ENCODE results near the gene KNCN. TPM values are rescaled to one million over a fixed set of nuclear protein-coding genes. Genes with fewer than 3 reads are reported as not detected.
A peak's percentile ranks its signal among the peaks of the same experiment; 100 is the strongest.

KNCN gene
- total RNA-seq, 1 donor from 2014 or later: not detected

DNA sequence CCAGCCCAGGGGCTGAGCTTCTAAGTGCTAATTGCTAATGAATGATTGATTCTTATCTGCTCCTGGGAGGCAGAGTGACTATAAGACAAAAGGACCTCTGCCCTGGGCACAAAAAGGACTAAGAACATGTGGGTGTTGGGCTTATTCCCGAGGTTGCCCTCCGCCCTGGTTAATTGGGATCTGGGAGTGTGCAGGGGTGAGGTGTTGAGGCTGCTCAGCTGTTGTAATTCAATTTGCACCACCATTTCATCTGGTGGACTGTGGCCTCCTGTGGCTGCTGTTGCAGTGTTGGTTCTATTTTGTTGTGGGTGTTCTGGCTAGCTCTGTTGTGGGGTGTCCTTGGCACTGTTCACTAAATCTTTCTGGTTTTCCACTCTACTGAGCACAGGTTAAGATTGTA, 13.3 kb downstream of the KNCN start:
- H3K27me3 ChIP-seq (ENCODE audit: control insufficient read depth, insufficient read depth, low read length): peaks cover 32% of the 10 kb centered on the region
- no peak overlapping the region for H3K4me3 ChIP-seq (ENCODE audit: low read depth, low read length)
- TF ChIP-seq, protein P1, sequence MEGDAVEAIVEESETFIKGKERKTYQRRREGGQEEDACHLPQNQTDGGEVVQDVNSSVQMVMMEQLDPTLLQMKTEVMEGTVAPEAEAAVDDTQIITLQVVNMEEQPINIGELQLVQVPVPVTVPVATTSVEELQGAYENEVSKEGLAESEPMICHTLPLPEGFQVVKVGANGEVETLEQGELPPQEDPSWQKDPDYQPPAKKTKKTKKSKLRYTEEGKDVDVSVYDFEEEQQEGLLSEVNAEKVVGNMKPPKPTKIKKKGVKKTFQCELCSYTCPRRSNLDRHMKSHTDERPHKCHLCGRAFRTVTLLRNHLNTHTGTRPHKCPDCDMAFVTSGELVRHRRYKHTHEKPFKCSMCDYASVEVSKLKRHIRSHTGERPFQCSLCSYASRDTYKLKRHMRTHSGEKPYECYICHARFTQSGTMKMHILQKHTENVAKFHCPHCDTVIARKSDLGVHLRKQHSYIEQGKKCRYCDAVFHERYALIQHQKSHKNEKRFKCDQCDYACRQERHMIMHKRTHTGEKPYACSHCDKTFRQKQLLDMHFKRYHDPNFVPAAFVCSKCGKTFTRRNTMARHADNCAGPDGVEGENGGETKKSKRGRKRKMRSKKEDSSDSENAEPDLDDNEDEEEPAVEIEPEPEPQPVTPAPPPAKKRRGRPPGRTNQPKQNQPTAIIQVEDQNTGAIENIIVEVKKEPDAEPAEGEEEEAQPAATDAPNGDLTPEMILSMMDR (IDR thresholded peaks at IDR 0.05; ENCODE audit: insufficient read depth, low read length, poor library complexity, severe bottlenecking): no peak
- no peaks in the 10 kb centered on the region for H3K36me3 ChIP-seq (ENCODE audit: control insufficient read depth, insufficient read depth, low read length)
- DNase-seq (ENCODE audit: low read depth): no peak

DNA sequence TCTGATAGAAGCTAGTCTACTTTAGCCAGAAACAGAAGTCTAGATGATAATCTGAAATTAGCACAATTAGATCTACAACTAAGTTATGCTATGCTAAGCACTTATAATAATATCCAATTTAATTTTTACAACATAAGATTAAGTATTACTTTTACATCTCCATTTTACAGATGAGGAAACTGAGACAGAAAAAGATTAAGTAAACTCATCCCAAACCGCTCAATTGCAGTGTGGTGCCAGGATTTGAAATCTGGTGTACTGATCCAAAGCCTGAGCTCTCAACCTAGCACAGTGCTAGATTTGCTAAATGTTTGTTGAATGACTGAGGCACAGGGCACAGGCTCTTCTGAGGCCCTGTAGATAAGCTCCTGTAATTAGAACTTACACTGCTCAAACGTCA, 13.8 kb downstream of the KNCN start:
- TF ChIP-seq, protein P1 (IDR thresholded peaks at IDR 0.05; ENCODE audit: insufficient read depth, low read length, poor library complexity, severe bottlenecking): no peak

DNA sequence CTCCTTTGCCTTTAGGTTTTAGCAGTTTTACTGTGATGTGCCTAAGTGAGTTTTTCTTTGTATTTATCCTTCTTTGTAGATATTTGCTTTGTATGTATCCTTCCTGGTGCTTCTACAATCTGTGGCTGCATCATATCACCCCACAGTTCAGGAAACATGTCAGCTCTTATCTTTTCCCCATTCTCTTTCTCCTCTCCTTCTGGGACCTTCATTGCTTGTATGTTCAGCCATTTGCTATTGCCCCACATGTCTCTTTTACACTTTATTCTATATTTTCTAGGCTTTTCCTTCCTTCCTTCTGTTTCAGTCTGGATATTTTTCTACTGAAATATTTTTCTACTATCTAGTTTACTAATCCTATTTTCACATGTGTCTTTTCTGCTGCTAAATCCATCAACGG, 14.9 kb downstream of the KNCN start:
- Histone ChIP-seq H3K27me3 (ENCODE audit: control insufficient read depth, insufficient read depth, low read length) (peaks cover 22% of the 10 kb centered on the region), H3K4me3 (ENCODE audit: low read depth, low read length) (no peak overlapping the region), H3K36me3 (ENCODE audit: control insufficient read depth, insufficient read depth, low read length) (no peaks in the 10 kb centered on the region)
- TF ChIP-seq, protein P1 (IDR thresholded peaks at IDR 0.05; ENCODE audit: insufficient read depth, low read length, poor library complexity, severe bottlenecking): no peak
- no peak for DNase-seq (ENCODE audit: low read depth)

More for the DNA sequence above, 13.8 kb downstream of the KNCN start:
- H3K27me3 ChIP-seq (ENCODE audit: control insufficient read depth, insufficient read depth, low read length): peaks cover 27% of the 10 kb centered on the region
- H3K4me3 ChIP-seq (ENCODE audit: low read depth, low read length): no peak overlapping the region
- H3K36me3 ChIP-seq (ENCODE audit: control insufficient read depth, insufficient read depth, low read length): no peaks in the 10 kb centered on the region
- no peak for DNase-seq (ENCODE audit: low read depth)

DNA sequence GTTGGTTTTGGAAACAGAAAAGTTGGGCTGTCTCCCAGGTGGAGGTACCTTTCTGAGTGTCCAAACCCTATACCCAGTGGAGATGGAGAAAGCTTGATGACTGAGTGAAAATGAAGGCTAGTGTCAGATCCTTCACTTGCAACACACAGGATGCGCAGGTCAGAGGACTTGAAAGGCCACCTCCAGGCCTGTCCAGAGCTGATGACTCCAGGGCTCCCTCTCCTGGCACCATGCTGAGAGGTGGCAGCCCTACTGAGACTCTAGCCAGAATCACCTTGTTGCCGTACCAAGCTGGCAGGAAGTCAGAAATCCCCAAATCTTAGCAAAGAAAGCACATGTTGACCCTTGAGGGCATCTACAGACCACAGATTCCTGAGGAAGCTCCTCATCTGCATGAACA, 16.4 kb downstream of the KNCN start:
- Histone ChIP-seq H3K4me3 (ENCODE audit: low read depth, low read length) (no peak overlapping the region), H3K27me3 (ENCODE audit: control insufficient read depth, insufficient read depth, low read length) (peaks cover 29% of the 10 kb centered on the region), H3K36me3 (ENCODE audit: control insufficient read depth, insufficient read depth, low read length) (no peaks in the 10 kb centered on the region)
- no peak for DNase-seq (ENCODE audit: low read depth)
- TF ChIP-seq, protein P1 (IDR thresholded peaks at IDR 0.05; ENCODE audit: insufficient read depth, low read length, poor library complexity, severe bottlenecking): peak; percentile 60

DNA sequence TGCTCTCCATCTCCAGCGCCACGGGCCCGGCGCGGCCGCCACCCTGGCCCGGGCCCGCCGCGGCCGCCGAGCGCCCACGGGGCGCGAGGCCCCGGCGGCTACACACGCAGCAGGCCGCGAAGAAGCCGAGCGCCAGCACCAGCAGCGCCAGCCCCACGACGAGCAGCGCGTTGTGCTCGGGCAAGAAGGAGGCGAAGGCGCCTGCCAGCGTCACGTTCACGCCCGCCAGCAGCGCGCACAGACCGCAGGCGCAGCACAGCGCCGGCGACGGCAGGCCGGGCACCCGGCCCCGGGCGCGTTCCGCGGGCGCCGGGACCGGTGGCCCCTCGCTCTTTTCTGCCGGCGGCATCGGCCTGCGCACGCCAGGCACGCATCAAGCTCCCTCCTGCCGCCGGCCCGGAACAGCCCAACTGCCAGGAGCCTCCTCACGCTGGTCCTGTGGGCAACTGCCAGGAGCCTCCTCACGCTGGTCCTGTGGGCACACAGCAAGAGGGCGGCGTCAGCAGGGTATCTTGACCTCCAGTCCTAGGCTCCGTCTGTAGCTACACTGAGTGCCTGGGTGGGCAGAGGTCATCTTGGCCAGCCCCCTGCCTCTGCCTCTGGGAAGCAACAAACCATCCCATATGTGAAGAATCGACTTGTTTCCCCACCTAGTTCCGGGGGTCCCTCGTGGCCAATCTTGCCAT, 18.1 kb downstream of the KNCN start:
- Histone ChIP-seq H3K36me3 (ENCODE audit: control insufficient read depth, insufficient read depth, low read length) (no peaks in the 10 kb centered on the region), H3K27me3 (ENCODE audit: control insufficient read depth, insufficient read depth, low read length) (peaks cover 37% of the 10 kb centered on the region), H3K4me3 (ENCODE audit: low read depth, low read length) (peak overlapping the region; percentile 10)
- TF ChIP-seq, protein P1 (IDR thresholded peaks at IDR 0.05; ENCODE audit: insufficient read depth, low read length, poor library complexity, severe bottlenecking): no peak
- no peak for DNase-seq (ENCODE audit: low read depth)
